ENCODE results near the gene NDC1.

The NDC1 gene

GRCh38 chr1:53735261-53735660 is 102.8 kb downstream of the NDC1 start:
- H3K27ac Mint-ChIP-seq: no peak overlapping the region
- peaks cover 56% of the 10 kb centered on the region for H3K4me1 Mint-ChIP-seq
- peaks cover 52% of the 10 kb centered on the region for H3K27me3 Mint-ChIP-seq (ENCODE audit: low read depth, poor library complexity)
- TF ChIP-seq CTCF (IDR thresholded peaks at IDR 0.05): no peak
- DNase-seq: no peak
- no peaks in the 10 kb centered on the region for H3K9me3 Mint-ChIP-seq
- no peak overlapping the region for H3K4me3 Mint-ChIP-seq
- no peaks in the 10 kb centered on the region for H3K36me3 Mint-ChIP-seq (ENCODE audit: low read depth)

GRCh38 chr1:53734650-53735211 is 103.4 kb downstream of the NDC1 start:
- H3K9me3 Mint-ChIP-seq: no peaks in the 10 kb centered on the region
- H3K27me3 Mint-ChIP-seq (ENCODE audit: low read depth, poor library complexity): peaks cover 46% of the 10 kb centered on the region
- no peak overlapping the region for H3K4me3 Mint-ChIP-seq
- no peaks in the 10 kb centered on the region for H3K36me3 Mint-ChIP-seq (ENCODE audit: low read depth)
- DNase-seq: peak; percentile 47
- no peak overlapping the region for H3K27ac Mint-ChIP-seq
- TF ChIP-seq CTCF (IDR thresholded peaks at IDR 0.05): no peak
- peaks cover 61% of the 10 kb centered on the region for H3K4me1 Mint-ChIP-seq

- no peaks in the 10 kb centered on the region for H3K36me3 Mint-ChIP-seq (ENCODE audit: low read depth)
- no peaks in the 10 kb centered on the region for H3K9me3 Mint-ChIP-seq
- no peak overlapping the region for H3K4me3 Mint-ChIP-seq
- no peak for DNase-seq
- TF ChIP-seq CTCF (IDR thresholded peaks at IDR 0.05): no peak
- H3K27ac Mint-ChIP-seq: no peak overlapping the region
- H3K4me1 Mint-ChIP-seq: peaks cover 67% of the 10 kb centered on the region
- peaks cover 46% of the 10 kb centered on the region for H3K27me3 Mint-ChIP-seq (ENCODE audit: low read depth, poor library complexity)
Measured at GRCh38 chr1:53733975-53734649, 104.0 kb downstream of the NDC1 start.

- no peaks in the 10 kb centered on the region for H3K9me3 Mint-ChIP-seq
Measured at GRCh38 chr1:53733447-53733931, 104.6 kb downstream of the NDC1 start.

GRCh38 chr1:53732912-53733317 is 105.2 kb downstream of the NDC1 start:
- no peaks in the 10 kb centered on the region for H3K9me3 Mint-ChIP-seq
- H3K36me3 Mint-ChIP-seq (ENCODE audit: low read depth): no peaks in the 10 kb centered on the region
- H3K27me3 Mint-ChIP-seq (ENCODE audit: low read depth, poor library complexity): peaks cover 35% of the 10 kb centered on the region
- H3K27ac Mint-ChIP-seq: no peak overlapping the region
- no peak for TF ChIP-seq CTCF (IDR thresholded peaks at IDR 0.05)
- DNase-seq: no peak
- H3K4me1 Mint-ChIP-seq: peaks cover 70% of the 10 kb centered on the region
- no peak overlapping the region for H3K4me3 Mint-ChIP-seq

More at GRCh38 chr1:53733447-53733931, 104.6 kb downstream of the NDC1 start:
- Mint-ChIP-seq H3K4me1 (peaks cover 70% of the 10 kb centered on the region), H3K27me3 (ENCODE audit: low read depth, poor library complexity) (peaks cover 41% of the 10 kb centered on the region), H3K27ac (no peak overlapping the region), H3K4me3 (no peak overlapping the region), H3K36me3 (ENCODE audit: low read depth) (no peaks in the 10 kb centered on the region)
- no peak for TF ChIP-seq CTCF (IDR thresholded peaks at IDR 0.05)
- DNase-seq: no peak

GRCh38 chr1:53732409-53732808 is 105.7 kb downstream of the NDC1 start:
- TF ChIP-seq CTCF (IDR thresholded peaks at IDR 0.05): no peak
- Mint-ChIP-seq H3K9me3 (no peaks in the 10 kb centered on the region), H3K4me3 (no peak overlapping the region), H3K27ac (no peak overlapping the region), H3K4me1 (peaks cover 70% of the 10 kb centered on the region), H3K36me3 (ENCODE audit: low read depth) (no peaks in the 10 kb centered on the region), H3K27me3 (ENCODE audit: low read depth, poor library complexity) (peaks cover 31% of the 10 kb centered on the region)
- DNase-seq: no peak
